C4-2B (cell line): ENCODE results near the gene RIMBP2.

ENCODE experiments used
- ZFX ChIP-seq: fragments of 450-650 bp; IDR thresholded peaks from 2 replicates; pipeline ENCODE4 v1.6.1; 2017
- TF ChIP-seq, protein P1 (sequence below): fragments of 450-650 bp; conservative IDR thresholded peaks from 2 replicates; pipeline ENCODE4 v1.5.1; 2017; ENCODE audit warnings: mild to moderate bottlenecking

DNA sequence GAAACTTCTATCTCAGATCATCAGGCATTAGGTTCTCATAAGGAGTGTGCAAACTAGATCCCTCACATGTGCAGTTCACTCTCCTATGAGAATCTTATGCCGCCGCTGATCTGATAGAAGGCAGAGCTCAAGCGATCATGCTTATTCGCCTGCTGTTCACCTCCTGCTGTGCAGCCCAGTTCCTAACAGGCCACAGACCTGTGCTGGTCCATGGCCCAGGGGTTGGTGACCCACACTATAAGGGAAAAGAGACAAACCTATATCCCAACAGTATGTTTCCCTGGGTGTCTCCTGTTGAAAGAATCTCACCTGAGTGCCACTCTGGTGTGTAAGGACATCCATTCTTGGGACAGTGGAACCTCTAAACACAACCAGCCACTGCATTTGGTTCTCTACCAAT, 186.3 kb downstream of the RIMBP2 start:
- TF ChIP-seq, protein P1, sequence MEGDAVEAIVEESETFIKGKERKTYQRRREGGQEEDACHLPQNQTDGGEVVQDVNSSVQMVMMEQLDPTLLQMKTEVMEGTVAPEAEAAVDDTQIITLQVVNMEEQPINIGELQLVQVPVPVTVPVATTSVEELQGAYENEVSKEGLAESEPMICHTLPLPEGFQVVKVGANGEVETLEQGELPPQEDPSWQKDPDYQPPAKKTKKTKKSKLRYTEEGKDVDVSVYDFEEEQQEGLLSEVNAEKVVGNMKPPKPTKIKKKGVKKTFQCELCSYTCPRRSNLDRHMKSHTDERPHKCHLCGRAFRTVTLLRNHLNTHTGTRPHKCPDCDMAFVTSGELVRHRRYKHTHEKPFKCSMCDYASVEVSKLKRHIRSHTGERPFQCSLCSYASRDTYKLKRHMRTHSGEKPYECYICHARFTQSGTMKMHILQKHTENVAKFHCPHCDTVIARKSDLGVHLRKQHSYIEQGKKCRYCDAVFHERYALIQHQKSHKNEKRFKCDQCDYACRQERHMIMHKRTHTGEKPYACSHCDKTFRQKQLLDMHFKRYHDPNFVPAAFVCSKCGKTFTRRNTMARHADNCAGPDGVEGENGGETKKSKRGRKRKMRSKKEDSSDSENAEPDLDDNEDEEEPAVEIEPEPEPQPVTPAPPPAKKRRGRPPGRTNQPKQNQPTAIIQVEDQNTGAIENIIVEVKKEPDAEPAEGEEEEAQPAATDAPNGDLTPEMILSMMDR = no peak
- no peak for TF ChIP-seq ZFX
